ENCODE measurements around the gene PERCC1.

Gene PERCC1

GRCh38 chr16:1430759-1431496, at the start of gene PERCC1:
Gene PERCC1, plus strand, starts transcription at chr16:1431078. Its CDS starts 1,516 bp downstream, at chr16:1432594.
- DNase-seq: no peak

- no peak for DNase-seq
Observed at GRCh38 chr16:1381612-1382406, 49.1 kb upstream of the PERCC1 start.

- DNase-seq: no peak
Observed at GRCh38 chr16:1383556-1383955, 47.3 kb upstream of the PERCC1 start.

- no peak for DNase-seq
Observed at GRCh38 chr16:1385232-1385631, 45.6 kb upstream of the PERCC1 start.

GRCh38 chr16:1387331-1387730, 43.5 kb upstream of the PERCC1 start:
- no peak for DNase-seq

GRCh38 chr16:1389762-1390161, 41.1 kb upstream of the PERCC1 start:
- no peak for DNase-seq

GRCh38 chr16:1390239-1390779, 40.6 kb upstream of the PERCC1 start:
- DNase-seq: no peak

- no peak for DNase-seq
Observed at GRCh38 chr16:1392826-1393225, 38.1 kb upstream of the PERCC1 start.

GRCh38 chr16:1393613-1394176, 37.2 kb upstream of the PERCC1 start:
- no peak for DNase-seq

- DNase-seq: no peak
Observed at GRCh38 chr16:1394367-1394951, 36.4 kb upstream of the PERCC1 start.

- no peak for DNase-seq
Observed at GRCh38 chr16:1395444-1396031, 35.3 kb upstream of the PERCC1 start.

- no peak for DNase-seq
Observed at GRCh38 chr16:1397779-1398178, 33.1 kb upstream of the PERCC1 start.

GRCh38 chr16:1398351-1398750, 32.5 kb upstream of the PERCC1 start:
- DNase-seq: no peak

- DNase-seq: no peak
Observed at GRCh38 chr16:1398826-1399581, 31.9 kb upstream of the PERCC1 start.

- no peak for DNase-seq
Observed at GRCh38 chr16:1401061-1401757, 29.7 kb upstream of the PERCC1 start.

GRCh38 chr16:1401758-1402154, 29.1 kb upstream of the PERCC1 start:
- DNase-seq: no peak

GRCh38 chr16:1403036-1403435, 27.8 kb upstream of the PERCC1 start:
- no peak for DNase-seq

- DNase-seq: no peak
Observed at GRCh38 chr16:1403733-1404132, 27.1 kb upstream of the PERCC1 start.

GRCh38 chr16:1407753-1408152, 23.1 kb upstream of the PERCC1 start:
- DNase-seq: no peak

- peak; percentile 97 for DNase-seq
Observed at GRCh38 chr16:1408171-1408837, 22.6 kb upstream of the PERCC1 start.

- DNase-seq: no peak
Observed at GRCh38 chr16:1412847-1413246, 18.0 kb upstream of the PERCC1 start.

All from CD4-positive, alpha-beta T cell treated with Interleukin-10 for 1 hour (primary cell).